ENCODE measurements around the gene LIG3.
"Not testable (repeated sequence)": the region's sequence is repeated elsewhere in the genome, so short reads cannot be mapped to it uniquely, and the experiment has no call there.

LIG3 gene

GRCh38 chr17:34987232-34987631, 6.9 kb downstream of the LIG3 start:
- H3K27me3 ChIP-seq (ENCODE audit: control insufficient read depth, insufficient read depth, low read length) = no peaks in the 10 kb centered on the region
- H3K36me3 ChIP-seq (ENCODE audit: insufficient read depth, low read length) = peaks cover 29% of the 10 kb centered on the region
- peaks cover under 1% of the 10 kb centered on the region for H3K4me1 ChIP-seq (ENCODE audit: control insufficient read depth, insufficient read depth, low read length)
- H3K4me3 ChIP-seq (ENCODE audit: low read length) = no peak overlapping the region
- no peaks in the 10 kb centered on the region for H3K9me3 ChIP-seq (replicated peaks; ENCODE audit: low read length)
- H3K4me2 ChIP-seq (ENCODE audit: low read length) = no peak overlapping the region
- H3K9ac ChIP-seq (ENCODE audit: low read depth, low read length) = no peak overlapping the region

DNA sequence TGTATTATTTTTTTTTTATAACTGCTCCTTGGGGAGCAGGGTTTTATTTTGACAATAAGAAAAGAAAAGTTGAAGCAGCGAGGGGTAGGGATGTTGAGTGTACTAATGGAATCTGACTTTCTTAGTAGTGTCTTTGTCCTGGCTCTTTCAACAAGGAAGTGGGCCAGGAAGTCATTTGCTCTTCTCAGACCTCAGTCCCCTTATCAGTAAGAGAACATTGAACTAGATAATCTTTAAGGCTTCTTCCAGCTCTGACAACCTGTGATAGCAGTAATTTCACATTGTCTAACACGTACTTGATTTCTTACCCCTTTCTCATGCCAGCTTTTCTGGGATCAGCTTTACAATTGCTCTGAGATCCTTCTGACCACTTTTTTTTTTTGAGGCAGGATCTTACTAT, 8.3 kb downstream of the LIG3 start:
- peaks cover 40% of the 10 kb centered on the region for H3K36me3 ChIP-seq (ENCODE audit: insufficient read depth, low read length)
- H3K4me3 ChIP-seq (ENCODE audit: low read length) = no peak overlapping the region
- H3K27me3 ChIP-seq (ENCODE audit: control insufficient read depth, insufficient read depth, low read length) = no peaks in the 10 kb centered on the region
- H3K9me3 ChIP-seq (replicated peaks; ENCODE audit: low read length) = no peaks in the 10 kb centered on the region
- no peaks in the 10 kb centered on the region for H3K4me1 ChIP-seq (ENCODE audit: control insufficient read depth, insufficient read depth, low read length)
- H3K4me2 ChIP-seq (ENCODE audit: low read length) = no peak overlapping the region
- no peak overlapping the region for H3K9ac ChIP-seq (ENCODE audit: low read depth, low read length)

- Histone ChIP-seq H3K4me3 (ENCODE audit: low read length) (no peak overlapping the region), H3K4me1 (ENCODE audit: control insufficient read depth, insufficient read depth, low read length) (no peaks in the 10 kb centered on the region), H3K36me3 (ENCODE audit: insufficient read depth, low read length) (peaks cover 43% of the 10 kb centered on the region), H3K9ac (ENCODE audit: low read depth, low read length) (no peak overlapping the region), H3K4me2 (ENCODE audit: low read length) (no peak overlapping the region), H3K9me3 (replicated peaks; ENCODE audit: low read length) (no peaks in the 10 kb centered on the region), H3K27me3 (ENCODE audit: control insufficient read depth, insufficient read depth, low read length) (no peaks in the 10 kb centered on the region)
Observed at GRCh38 chr17:34989473-34989872, 9.2 kb downstream of the LIG3 start.

DNA sequence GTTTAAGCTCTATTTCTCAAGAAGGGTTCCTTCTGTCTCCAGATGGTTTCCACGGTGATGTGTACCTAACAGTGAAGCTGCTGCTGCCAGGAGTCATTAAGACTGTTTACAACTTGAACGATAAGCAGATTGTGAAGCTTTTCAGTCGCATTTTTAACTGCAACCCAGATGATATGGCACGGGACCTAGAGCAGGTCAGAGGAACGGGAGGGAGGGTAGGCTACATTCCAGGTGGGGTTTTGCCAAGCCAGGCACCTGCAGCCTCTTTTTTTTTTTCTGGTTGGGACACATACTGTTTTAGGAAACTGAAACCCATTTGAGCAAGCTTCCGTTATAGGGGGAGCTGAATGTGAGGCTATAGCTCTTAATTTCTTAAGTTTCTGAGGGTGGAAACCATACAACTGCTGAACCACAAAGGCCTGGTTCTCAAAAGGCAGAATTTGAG, 10.6 kb downstream of the LIG3 start:
- H3K4me2 ChIP-seq (ENCODE audit: low read length) = no peak overlapping the region
- peaks cover 43% of the 10 kb centered on the region for H3K36me3 ChIP-seq (ENCODE audit: insufficient read depth, low read length)
- no peaks in the 10 kb centered on the region for H3K4me1 ChIP-seq (ENCODE audit: control insufficient read depth, insufficient read depth, low read length)
- no peaks in the 10 kb centered on the region for H3K9me3 ChIP-seq (replicated peaks; ENCODE audit: low read length)
- no peak overlapping the region for H3K4me3 ChIP-seq (ENCODE audit: low read length)
- no peak overlapping the region for H3K9ac ChIP-seq (ENCODE audit: low read depth, low read length)
- no peaks in the 10 kb centered on the region for H3K27me3 ChIP-seq (ENCODE audit: control insufficient read depth, insufficient read depth, low read length)

DNA sequence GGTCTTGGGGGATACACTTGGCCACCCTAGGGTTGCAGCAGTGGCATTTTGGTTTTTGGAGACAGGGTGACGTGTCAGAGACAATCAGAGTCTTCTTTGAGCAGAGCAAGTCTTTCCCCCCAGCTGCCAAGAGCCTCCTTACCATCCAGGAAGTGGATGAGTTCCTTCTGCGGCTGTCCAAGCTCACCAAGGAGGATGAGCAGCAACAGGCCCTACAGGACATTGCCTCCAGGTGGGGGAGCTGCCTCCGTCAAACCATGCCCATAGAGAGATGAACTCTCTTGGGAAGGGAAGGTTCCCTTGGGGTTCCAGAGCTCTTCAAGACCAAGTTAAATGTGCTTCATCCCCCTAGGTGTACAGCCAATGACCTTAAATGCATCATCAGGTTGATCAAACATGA, 11.3 kb downstream of the LIG3 start:
- Histone ChIP-seq H3K27me3 (ENCODE audit: control insufficient read depth, insufficient read depth, low read length) (no peaks in the 10 kb centered on the region), H3K9ac (ENCODE audit: low read depth, low read length) (no peak overlapping the region), H3K4me1 (ENCODE audit: control insufficient read depth, insufficient read depth, low read length) (no peaks in the 10 kb centered on the region), H3K36me3 (ENCODE audit: insufficient read depth, low read length) (peaks cover 45% of the 10 kb centered on the region), H3K4me2 (ENCODE audit: low read length) (no peak overlapping the region), H3K4me3 (ENCODE audit: low read length) (no peak overlapping the region), H3K9me3 (replicated peaks; ENCODE audit: low read length) (no peaks in the 10 kb centered on the region)

GRCh38 chr17:34993031-34993430, 12.7 kb downstream of the LIG3 start:
- Histone ChIP-seq H3K9ac (ENCODE audit: low read depth, low read length) (no peak overlapping the region), H3K27me3 (ENCODE audit: control insufficient read depth, insufficient read depth, low read length) (no peaks in the 10 kb centered on the region), H3K9me3 (replicated peaks; ENCODE audit: low read length) (no peaks in the 10 kb centered on the region), H3K4me2 (ENCODE audit: low read length) (no peak overlapping the region), H3K36me3 (ENCODE audit: insufficient read depth, low read length) (peaks cover 50% of the 10 kb centered on the region), H3K4me3 (ENCODE audit: low read length) (no peak overlapping the region), H3K4me1 (ENCODE audit: control insufficient read depth, insufficient read depth, low read length) (peaks cover 8% of the 10 kb centered on the region)

- no peak overlapping the region for H3K4me2 ChIP-seq (ENCODE audit: low read length)
Observed at GRCh38 chr17:34996422-34997285, 16.3 kb downstream of the LIG3 start.

GRCh38 chr17:34997355-34997862, 17.1 kb downstream of the LIG3 start:
- Histone ChIP-seq H3K36me3 (ENCODE audit: insufficient read depth, low read length) (peaks cover 36% of the 10 kb centered on the region), H3K9me3 (replicated peaks; ENCODE audit: low read length) (no peaks in the 10 kb centered on the region), H3K4me2 (ENCODE audit: low read length) (no peak overlapping the region), H3K4me3 (ENCODE audit: low read length) (no peak overlapping the region), H3K9ac (ENCODE audit: low read depth, low read length) (no peak overlapping the region), H3K4me1 (ENCODE audit: control insufficient read depth, insufficient read depth, low read length) (peaks cover 14% of the 10 kb centered on the region), H3K27me3 (ENCODE audit: control insufficient read depth, insufficient read depth, low read length) (no peaks in the 10 kb centered on the region)

More at GRCh38 chr17:34996422-34997285, 16.3 kb downstream of the LIG3 start:
- H3K9me3 ChIP-seq (replicated peaks; ENCODE audit: low read length) = no peaks in the 10 kb centered on the region
- no peak overlapping the region for H3K9ac ChIP-seq (ENCODE audit: low read depth, low read length)
- H3K27me3 ChIP-seq (ENCODE audit: control insufficient read depth, insufficient read depth, low read length) = no peaks in the 10 kb centered on the region
- peaks cover 43% of the 10 kb centered on the region for H3K36me3 ChIP-seq (ENCODE audit: insufficient read depth, low read length)
- H3K4me1 ChIP-seq (ENCODE audit: control insufficient read depth, insufficient read depth, low read length) = peaks cover 14% of the 10 kb centered on the region
- no peak overlapping the region for H3K4me3 ChIP-seq (ENCODE audit: low read length)

DNA sequence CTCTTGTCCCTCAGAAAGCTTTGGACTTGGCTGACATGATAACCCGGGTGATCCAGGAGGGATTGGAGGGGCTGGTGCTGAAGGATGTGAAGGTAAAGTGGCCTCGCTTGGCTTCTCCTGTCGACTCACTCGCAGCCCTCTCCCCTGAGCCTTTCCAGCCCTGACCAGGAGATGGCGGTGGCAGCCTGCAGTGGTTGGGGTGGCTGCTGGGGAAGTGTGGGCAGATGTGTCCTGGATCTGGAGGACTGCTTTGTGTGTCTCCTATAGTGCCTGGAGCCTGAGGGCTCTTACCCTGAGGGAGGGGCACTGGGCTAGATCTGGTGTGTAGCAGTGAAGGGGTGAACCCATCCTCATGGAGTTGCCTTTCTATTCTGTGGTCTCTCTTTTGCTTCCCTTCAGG, 17.9 kb downstream of the LIG3 start:
- no peak overlapping the region for H3K4me3 ChIP-seq (ENCODE audit: low read length)
- no peaks in the 10 kb centered on the region for H3K27me3 ChIP-seq (ENCODE audit: control insufficient read depth, insufficient read depth, low read length)
- H3K9ac ChIP-seq (ENCODE audit: low read depth, low read length) = no peak overlapping the region
- H3K9me3 ChIP-seq (replicated peaks; ENCODE audit: low read length) = no peaks in the 10 kb centered on the region
- no peak overlapping the region for H3K4me2 ChIP-seq (ENCODE audit: low read length)
- H3K4me1 ChIP-seq (ENCODE audit: control insufficient read depth, insufficient read depth, low read length) = peaks cover 14% of the 10 kb centered on the region
- H3K36me3 ChIP-seq (ENCODE audit: insufficient read depth, low read length) = peaks cover 33% of the 10 kb centered on the region

GRCh38 chr17:34999456-34999855, 19.1 kb downstream of the LIG3 start:
- H3K27me3 ChIP-seq (ENCODE audit: control insufficient read depth, insufficient read depth, low read length) = no peaks in the 10 kb centered on the region
- H3K9me3 ChIP-seq (replicated peaks; ENCODE audit: low read length) = no peaks in the 10 kb centered on the region
- H3K4me1 ChIP-seq (ENCODE audit: control insufficient read depth, insufficient read depth, low read length) = peaks cover 14% of the 10 kb centered on the region
- H3K36me3 ChIP-seq (ENCODE audit: insufficient read depth, low read length) = peaks cover 33% of the 10 kb centered on the region
- H3K4me2 ChIP-seq (ENCODE audit: low read length) = no peak overlapping the region
- H3K9ac ChIP-seq (ENCODE audit: low read depth, low read length) = no peak overlapping the region
- H3K4me3 ChIP-seq (ENCODE audit: low read length) = no peak overlapping the region

DNA sequence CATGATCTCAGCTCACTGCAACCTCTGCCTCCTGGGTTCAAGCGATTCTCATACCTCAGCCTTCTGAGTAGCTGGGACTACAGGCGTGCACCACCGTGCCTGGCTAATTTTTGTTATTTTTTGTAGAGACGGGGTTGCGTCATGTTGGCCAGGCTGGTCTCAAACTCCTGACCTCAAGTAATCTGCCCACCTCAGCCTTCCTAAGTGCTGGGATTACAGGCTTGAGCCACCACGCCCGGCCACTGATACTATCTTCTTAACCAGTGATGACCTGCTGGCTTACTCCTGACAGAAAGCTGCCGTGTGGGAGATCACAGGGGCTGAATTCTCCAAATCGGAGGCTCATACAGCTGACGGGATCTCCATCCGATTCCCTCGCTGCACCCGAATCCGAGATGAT, 20.7 kb downstream of the LIG3 start:
- Histone ChIP-seq H3K4me1 (ENCODE audit: control insufficient read depth, insufficient read depth, low read length) (peaks cover 14% of the 10 kb centered on the region), H3K36me3 (ENCODE audit: insufficient read depth, low read length) (peaks cover 38% of the 10 kb centered on the region)
- not testable (repeated sequence) for H3K9me3 ChIP-seq (replicated peaks; ENCODE audit: low read length); H3K9ac ChIP-seq (ENCODE audit: low read depth, low read length); H3K27me3 ChIP-seq (ENCODE audit: control insufficient read depth, insufficient read depth, low read length); H3K4me2 ChIP-seq (ENCODE audit: low read length); H3K4me3 ChIP-seq (ENCODE audit: low read length)

DNA sequence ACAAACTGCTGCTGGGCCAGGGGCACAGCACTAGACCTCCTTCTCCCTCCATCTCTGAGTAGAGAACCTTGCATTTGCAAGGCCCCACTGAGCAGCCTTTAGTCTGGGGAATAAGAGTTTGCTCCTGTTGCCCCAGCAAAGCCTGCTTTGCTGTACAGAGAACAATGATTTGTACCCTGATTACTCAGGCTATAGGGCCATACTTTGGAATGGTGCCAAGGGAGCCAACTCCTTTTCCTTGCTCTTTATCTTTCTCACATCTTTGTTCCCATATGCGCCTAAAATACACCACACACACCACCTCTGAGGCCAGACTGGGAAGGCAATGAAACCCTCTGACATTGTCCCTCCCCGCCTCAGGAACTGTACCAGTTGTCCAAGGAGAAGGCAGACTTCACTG, 21.2 kb downstream of the LIG3 start:
- H3K9me3 ChIP-seq (replicated peaks; ENCODE audit: low read length) = no peaks in the 10 kb centered on the region
- no peaks in the 10 kb centered on the region for H3K27me3 ChIP-seq (ENCODE audit: control insufficient read depth, insufficient read depth, low read length)
- no peak overlapping the region for H3K4me2 ChIP-seq (ENCODE audit: low read length)
- H3K4me3 ChIP-seq (ENCODE audit: low read length) = no peak overlapping the region
- H3K36me3 ChIP-seq (ENCODE audit: insufficient read depth, low read length) = peaks cover 41% of the 10 kb centered on the region
- H3K9ac ChIP-seq (ENCODE audit: low read depth, low read length) = no peak overlapping the region
- peaks cover 14% of the 10 kb centered on the region for H3K4me1 ChIP-seq (ENCODE audit: control insufficient read depth, insufficient read depth, low read length)
